ENCODE results near the gene RNASET2. TPM values are rescaled to one million over a fixed set of nuclear protein-coding genes. Genes with fewer than 3 reads are reported as not detected.

Gene RNASET2
- total RNA-seq, 1 donor, result 22.5 TPM

DNA sequence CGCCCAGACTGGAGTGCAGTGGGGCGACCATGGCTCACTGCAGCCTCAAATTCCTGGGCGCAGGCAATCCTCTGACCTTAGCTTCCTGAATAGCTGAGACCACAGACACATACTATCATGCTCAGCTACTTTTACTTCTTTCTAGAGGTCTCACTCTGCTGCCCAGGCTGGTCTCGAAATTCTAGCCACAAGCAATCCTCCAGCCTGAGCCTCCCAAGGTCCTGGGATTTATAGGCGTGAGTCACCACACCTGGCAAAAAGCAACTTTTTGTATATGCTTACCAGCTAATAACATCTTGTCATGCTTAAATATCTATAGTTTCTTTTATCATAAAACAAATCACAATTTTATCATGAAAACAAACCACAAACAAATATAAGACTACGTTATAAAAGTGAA is 23.0 kb downstream of the RNASET2 start:
- no peak overlapping the region for H3K4me3 ChIP-seq (ENCODE audit: low read depth, low read length)
- TF ChIP-seq CTCF (IDR thresholded peaks at IDR 0.05; ENCODE audit: insufficient read depth, low read depth, low read length), result no peak
- no peak for DNase-seq (ENCODE audit: low read depth)

DNA sequence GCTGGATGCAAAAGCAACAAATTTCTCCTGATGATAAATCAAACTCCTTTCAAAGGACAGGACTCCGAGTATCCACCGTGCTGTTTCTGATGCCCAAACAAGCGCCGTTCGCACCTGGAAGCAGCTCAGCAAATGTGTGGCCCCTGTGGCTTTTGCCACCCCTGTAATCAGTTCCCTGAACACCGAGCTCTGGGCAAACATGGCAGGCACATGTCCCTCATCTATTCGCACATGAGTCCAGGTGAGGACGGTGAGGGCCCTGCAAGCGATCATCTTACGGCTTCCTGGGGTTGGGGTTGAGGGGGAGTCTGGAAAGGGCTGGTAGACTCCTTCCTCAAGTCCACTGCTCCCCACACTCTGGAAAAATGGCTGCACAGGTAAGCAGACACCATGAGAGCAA is 23.7 kb downstream of the RNASET2 start:
- H3K4me3 ChIP-seq (ENCODE audit: low read depth, low read length), result no peak overlapping the region
- TF ChIP-seq CTCF (IDR thresholded peaks at IDR 0.05; ENCODE audit: insufficient read depth, low read depth, low read length), result no peak
- no peak for DNase-seq (ENCODE audit: low read depth)

DNA sequence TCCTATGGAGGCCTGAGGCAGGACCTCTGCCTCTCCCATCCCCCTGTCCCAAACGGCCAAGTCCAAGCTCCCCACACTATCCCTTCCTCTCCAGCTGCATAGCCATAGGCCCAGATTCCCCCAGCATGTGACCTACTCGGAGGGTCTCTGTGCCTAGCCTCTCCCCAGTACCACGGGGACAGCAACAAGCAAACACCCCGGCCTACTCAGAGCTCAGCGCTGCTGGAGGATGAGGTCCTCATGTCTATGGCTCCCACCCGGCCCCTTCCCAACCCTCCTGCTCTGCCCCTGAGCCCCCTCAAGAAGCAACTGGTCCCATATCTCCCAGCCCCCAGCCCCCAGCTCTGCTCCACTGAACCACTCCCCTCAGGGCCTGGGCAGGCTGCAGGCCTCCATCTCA is 24.2 kb downstream of the RNASET2 start:
- TF ChIP-seq CTCF (IDR thresholded peaks at IDR 0.05; ENCODE audit: insufficient read depth, low read depth, low read length), result no peak
- no peak overlapping the region for H3K4me3 ChIP-seq (ENCODE audit: low read depth, low read length)
- no peak for DNase-seq (ENCODE audit: low read depth)

GRCh38 chr6:166931426-166931970 is 24.9 kb downstream of the RNASET2 start:
- TF ChIP-seq CTCF (IDR thresholded peaks at IDR 0.05; ENCODE audit: insufficient read depth, low read depth, low read length), result no peak
- H3K4me3 ChIP-seq (ENCODE audit: low read depth, low read length), result no peak overlapping the region
- no peak for DNase-seq (ENCODE audit: low read depth)

DNA sequence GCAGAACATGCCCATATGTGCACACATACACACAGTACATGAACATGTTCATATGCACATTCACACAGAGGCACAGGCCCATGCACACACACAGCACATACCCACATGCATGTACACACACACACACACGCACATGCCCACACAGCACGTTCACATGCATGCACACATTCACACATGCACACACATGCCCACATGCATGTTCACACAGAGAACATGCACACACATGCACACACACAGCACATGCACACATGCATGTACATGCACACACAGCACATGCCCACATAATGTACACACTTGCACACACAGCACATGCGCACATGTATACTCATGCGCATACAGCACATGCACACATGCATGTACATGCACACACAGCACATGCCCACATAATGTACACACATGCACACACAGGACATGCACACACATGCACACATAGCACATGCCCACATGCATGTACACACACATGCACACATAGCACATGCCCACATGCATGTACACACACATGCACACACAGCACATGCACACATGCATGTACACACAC is 25.9 kb downstream of the RNASET2 start:
- H3K4me3 ChIP-seq (ENCODE audit: low read depth, low read length), result no peak overlapping the region
- DNase-seq (ENCODE audit: low read depth), result no peak
- TF ChIP-seq CTCF (IDR thresholded peaks at IDR 0.05; ENCODE audit: insufficient read depth, low read depth, low read length), result no peak

- H3K4me3 ChIP-seq (ENCODE audit: low read depth, low read length), result no peak overlapping the region
- no peak for DNase-seq (ENCODE audit: low read depth)
- no peak for TF ChIP-seq CTCF (IDR thresholded peaks at IDR 0.05; ENCODE audit: insufficient read depth, low read depth, low read length)
These were observed 26.7 kb downstream of the RNASET2 start for GRCh38 chr6:166929542-166930189.

Data from fibroblast of villous mesenchyme (primary cell).